GM12872 (cell line): ENCODE results near the gene NPLOC4.

Source experiments
- CTCF ChIP-seq: IDR thresholded peaks from 3 replicates; pipeline ENCODE4 v1.5.1; 2011; ENCODE audit warnings: low read depth, mild to moderate bottlenecking, low read length, moderate library complexity; ENCODE audit not compliant: insufficient read depth

Gene NPLOC4

DNA sequence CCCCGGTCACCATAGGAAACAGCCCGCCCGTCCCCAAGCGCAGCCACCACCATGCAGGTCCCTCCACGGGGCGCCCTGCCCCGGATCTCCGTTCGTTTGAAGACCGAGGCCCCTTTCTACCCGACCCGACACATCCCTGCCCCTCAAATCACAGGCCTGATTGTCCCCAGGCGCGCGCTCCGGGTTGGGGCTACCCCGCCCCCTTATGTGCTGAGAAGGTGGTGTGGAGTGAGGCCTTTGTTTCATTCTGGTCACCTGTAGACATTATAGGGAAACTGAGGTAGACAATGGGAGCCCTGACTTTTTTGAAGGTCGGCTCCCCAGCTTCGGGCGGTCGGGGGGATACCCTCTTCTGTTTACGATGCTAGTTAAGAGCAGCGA lies 123.5 kb downstream of the NPLOC4 start:
- TF ChIP-seq CTCF: no peak

DNA sequence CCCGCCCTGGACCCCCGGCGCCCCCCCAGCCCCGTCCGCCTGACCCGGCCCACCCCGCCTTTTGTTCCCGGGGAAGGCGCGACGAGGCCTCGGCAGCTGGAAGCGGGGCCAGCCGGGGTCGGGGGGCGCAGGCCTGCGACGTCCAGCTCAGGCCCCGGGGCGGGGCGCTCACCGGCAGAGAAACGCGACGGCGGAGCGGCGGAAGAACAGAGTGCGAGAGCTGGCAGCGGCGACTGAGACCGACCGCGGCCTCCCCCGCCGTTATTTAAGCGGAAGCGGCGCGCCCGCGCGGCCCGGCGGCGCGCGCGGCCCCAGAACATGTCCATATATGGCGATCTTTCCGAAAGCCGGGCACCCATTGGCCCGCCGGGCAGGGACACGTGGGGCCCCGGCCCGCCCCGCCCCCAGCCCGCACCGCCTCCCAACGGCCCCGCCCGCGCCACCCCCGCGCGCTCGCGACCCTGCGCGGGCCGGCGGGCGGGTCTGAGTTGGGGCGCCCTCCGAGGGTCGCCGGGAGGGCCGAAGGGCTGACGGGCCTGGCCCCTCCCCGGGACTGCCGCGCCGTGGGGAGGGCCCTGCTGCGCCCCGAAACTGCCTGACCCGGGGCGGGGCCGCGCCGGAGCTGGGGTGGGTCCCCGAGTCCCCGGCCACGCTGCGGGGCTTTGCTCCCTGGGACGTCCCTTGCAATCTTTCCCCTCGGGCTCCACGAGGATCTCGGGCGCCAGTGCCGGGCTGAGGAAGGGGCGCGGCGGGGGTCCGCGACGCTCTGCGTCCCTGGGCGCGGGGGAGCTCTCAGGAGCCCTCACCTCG lies 124.1 kb downstream of the NPLOC4 start, which contains the start of gene ACTG1:
Gene ACTG1 (minus strand): TSS at position 238 of the 810 bp plus-strand sequence. CDS start 445 bp downstream, outside the sequence.
- TF ChIP-seq CTCF: no peak

GRCh38 chr17:81511804-81512561 lies 124.9 kb downstream of the NPLOC4 start:
- no peak for TF ChIP-seq CTCF

GRCh38 chr17:81511554-81511803 lies 125.4 kb downstream of the NPLOC4 start:
- TF ChIP-seq CTCF: no peak

GRCh38 chr17:81510785-81511553 lies 125.9 kb downstream of the NPLOC4 start:
- TF ChIP-seq CTCF: no peak

DNA sequence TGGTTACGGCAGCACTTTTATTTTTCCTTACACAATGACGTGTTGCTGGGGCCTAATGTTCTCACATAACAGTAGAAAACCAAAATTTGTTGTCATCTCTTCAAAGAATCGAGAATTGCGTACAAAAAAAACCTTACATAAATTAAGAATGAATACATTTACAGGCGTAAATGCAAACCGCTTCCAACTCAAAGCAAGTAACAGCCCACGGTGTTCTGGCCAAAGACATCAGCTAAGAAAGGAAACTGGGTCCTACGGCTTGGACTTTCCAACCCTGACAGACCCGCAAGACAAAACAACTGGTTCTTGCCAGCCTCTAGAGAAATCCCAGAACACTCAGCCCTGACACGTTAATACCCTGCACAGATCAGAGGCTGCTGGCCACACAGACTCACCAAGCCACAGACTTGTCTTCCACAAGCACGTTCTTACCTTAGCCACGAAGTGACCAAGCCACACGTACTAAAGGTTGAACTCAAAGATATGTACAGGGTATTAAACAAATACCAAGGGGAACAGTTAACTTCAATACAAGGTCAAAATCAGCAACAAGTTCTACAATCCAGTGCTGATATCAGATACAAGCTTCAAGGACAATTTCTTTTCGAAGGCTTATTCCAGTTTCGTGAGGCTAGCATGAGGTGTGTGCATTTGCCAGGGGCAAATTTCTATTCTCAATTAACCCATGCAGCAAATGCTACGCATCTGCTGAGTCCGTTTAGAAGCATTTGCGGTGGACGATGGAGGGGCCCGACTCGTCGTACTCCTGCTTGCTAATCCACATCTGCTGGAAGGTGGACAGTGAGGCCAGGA lies 126.7 kb downstream of the NPLOC4 start:
- no peak for TF ChIP-seq CTCF
